WERI-Rb-1 (cell line): ENCODE data around the gene SLC1A7.
A peak's percentile ranks its signal among the peaks of the same experiment; 100 is the strongest.

Experiments
- DNase-seq: peaks from one replicate; pipeline ENCODE4 v3.0.0-alpha.2; 2020
- H3K27ac ChIP-seq: fragments of 250-450 bp; sonication (Bioruptor Pico); 2 replicates; pipeline ENCODE4 v1.5.1; 2020; ENCODE audit warnings: mild to moderate bottlenecking, moderate library complexity
- H3K27me3 ChIP-seq: fragments of 250-450 bp; sonication (Bioruptor Pico); 2 replicates; pipeline ENCODE4 v1.5.1; 2021; ENCODE audit warnings: mild to moderate bottlenecking, low read depth, moderate library complexity; ENCODE audit not compliant: insufficient read depth, severe bottlenecking
- H3K36me3 ChIP-seq: fragments of 250-450 bp; sonication (Bioruptor Pico); 2 replicates; pipeline ENCODE4 v1.5.1; 2020; ENCODE audit warnings: mild to moderate bottlenecking, moderate library complexity
- H3K4me3 ChIP-seq: 2 replicates; pipeline ENCODE4 v1.5.1; 2011; ENCODE audit warnings: low read depth, mild to moderate bottlenecking, control low read depth, low read length
- H3K9me3 ChIP-seq: fragments of 250-450 bp; sonication (Bioruptor Pico); 2 replicates; pipeline ENCODE4 v1.5.1; 2021; ENCODE audit warnings: mild to moderate bottlenecking, moderate library complexity; ENCODE audit not compliant: severe bottlenecking
- CTCF ChIP-seq: IDR thresholded peaks from 2 replicates; pipeline ENCODE4 v1.5.1; 2011; ENCODE audit warnings: low read depth, mild to moderate bottlenecking, control low read depth, inconsistent platforms, low read length

SLC1A7 gene

DNA sequence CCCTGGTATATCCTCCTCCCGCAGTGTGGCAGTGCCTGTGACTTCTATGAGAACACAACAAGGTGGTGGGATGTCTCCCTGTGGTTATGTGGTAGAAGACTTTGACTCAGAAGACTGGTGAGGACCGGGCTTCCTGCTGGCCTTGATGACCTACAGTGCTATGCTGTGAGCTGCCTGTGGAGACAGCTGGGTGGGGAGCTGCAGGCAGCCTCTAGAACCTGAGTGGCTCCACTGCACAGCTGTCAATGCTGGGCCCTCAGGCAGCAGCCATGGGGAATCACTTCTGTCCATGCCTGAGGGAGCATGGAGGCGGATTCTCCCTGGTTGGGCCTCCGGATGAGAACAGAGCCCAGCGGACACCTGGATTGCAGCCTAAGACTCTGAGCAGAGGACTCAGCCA, 14.9 kb downstream of the SLC1A7 start:
- no peak for TF ChIP-seq CTCF
- H3K27me3 ChIP-seq = no peaks in the 10 kb centered on the region

DNA sequence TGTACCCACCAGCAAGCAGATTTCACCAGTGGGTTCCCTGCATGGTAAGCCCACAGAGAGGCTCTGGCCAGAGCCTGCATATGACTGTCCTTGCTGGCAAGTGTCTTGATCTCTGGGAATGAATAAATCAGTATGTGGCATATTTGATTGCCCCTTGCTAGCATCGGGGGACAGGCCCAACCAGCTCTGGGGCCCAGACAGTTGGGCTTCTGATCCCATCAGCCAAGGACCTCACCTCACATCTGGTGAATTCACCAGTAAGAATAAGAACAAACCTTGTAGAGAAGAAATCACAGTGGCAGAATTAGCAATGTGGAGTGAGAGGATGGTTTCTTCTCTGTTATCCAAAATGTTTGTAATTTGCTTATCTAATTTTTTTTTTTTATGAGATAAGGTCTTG, 15.9 kb downstream of the SLC1A7 start:
- Histone ChIP-seq H3K36me3 (peaks cover 75% of the 10 kb centered on the region), H3K4me3 (no peak overlapping the region), H3K27ac (peak overlapping the region; percentile 97), H3K27me3 (no peaks in the 10 kb centered on the region), H3K9me3 (no peaks in the 10 kb centered on the region)
- no peak for DNase-seq
- no peak for TF ChIP-seq CTCF

More for the DNA sequence above, 14.9 kb downstream of the SLC1A7 start:
- Histone ChIP-seq H3K27ac (peak overlapping the region; percentile 65), H3K36me3 (peaks cover 81% of the 10 kb centered on the region), H3K4me3 (no peak overlapping the region), H3K9me3 (no peaks in the 10 kb centered on the region)
- DNase-seq = no peak

GRCh38 chr1:53125623-53126360, 16.6 kb downstream of the SLC1A7 start:
- DNase-seq = no peak
- Histone ChIP-seq H3K36me3 (peaks cover 75% of the 10 kb centered on the region), H3K9me3 (no peaks in the 10 kb centered on the region), H3K27me3 (no peaks in the 10 kb centered on the region), H3K27ac (peak overlapping the region; percentile 97), H3K4me3 (no peak overlapping the region)
- TF ChIP-seq CTCF = peak; percentile 44

GRCh38 chr1:53125122-53125521, 17.3 kb downstream of the SLC1A7 start:
- Histone ChIP-seq H3K27me3 (no peaks in the 10 kb centered on the region), H3K27ac (peak overlapping the region; percentile 97), H3K9me3 (no peaks in the 10 kb centered on the region), H3K4me3 (no peak overlapping the region), H3K36me3 (peaks cover 75% of the 10 kb centered on the region)
- no peak for TF ChIP-seq CTCF
- DNase-seq = no peak

DNA sequence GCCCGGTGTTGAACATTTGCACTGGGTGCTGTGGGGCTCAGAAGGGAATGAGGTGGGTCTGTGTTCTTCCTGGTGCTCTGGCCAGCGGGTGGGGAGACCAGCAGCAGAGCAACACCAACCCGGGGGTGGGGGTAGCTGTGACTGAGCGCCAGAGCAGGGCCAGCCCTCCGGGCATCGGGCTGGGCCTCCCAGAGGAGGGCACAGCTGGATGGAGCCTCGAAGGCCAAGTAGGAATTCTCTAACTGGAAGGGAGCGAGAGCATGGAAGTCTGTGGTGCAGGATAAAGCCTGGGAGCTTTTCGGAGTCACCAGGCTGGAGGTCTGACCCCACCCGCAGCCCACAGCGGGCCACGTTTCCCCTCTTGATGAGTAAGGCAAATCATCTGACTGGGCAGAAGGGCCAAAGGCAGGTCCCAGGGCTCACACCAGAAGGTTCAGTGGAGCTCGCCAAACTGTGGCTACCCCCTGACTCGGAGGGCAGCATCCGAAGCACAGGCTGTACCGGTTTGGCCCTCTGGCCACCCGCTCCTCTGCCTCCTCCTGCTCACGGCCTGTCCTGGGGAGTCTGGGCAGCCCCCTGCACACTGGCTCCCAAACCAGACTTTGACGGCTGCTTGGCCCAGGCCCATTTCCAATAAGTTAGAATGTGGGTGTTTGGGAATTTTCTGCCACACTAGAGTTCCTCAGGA, 18.8 kb downstream of the SLC1A7 start:
- H3K36me3 ChIP-seq = peaks cover 59% of the 10 kb centered on the region
- H3K9me3 ChIP-seq = no peaks in the 10 kb centered on the region
- H3K4me3 ChIP-seq = no peak overlapping the region
- DNase-seq = no peak
- TF ChIP-seq CTCF = no peak
- H3K27me3 ChIP-seq = no peaks in the 10 kb centered on the region
- peak overlapping the region; percentile 97 for H3K27ac ChIP-seq
